GM23338 (cell line): ENCODE results near the gene LRRFIP2. TPM values are rescaled to one million over a fixed set of nuclear protein-coding genes. Genes with fewer than 3 reads are reported as not detected.

Experiments
- ATAC-seq: fragments of 200-7000 bp; cut with Tn5 transposase; 3 replicates; pipeline ENCODE4 v1.9.1; 2020
- DNase-seq: peaks from one replicate; pipeline ENCODE4 v3.0.0-alpha.2; 2015; ENCODE audit warnings: low spot score
- H2AFZ ChIP-seq: fragments of 200-600 bp; sonication (generic); 2 replicates; pipeline ENCODE4 v1.8.0; 2016; ENCODE audit warnings: antibody characterized with exemption, mild to moderate bottlenecking, moderate library complexity
- H3F3A ChIP-seq: fragments of 200-600 bp; sonication (generic); replicated peaks from 2 replicates; pipeline ENCODE4 v1.8.0; 2017; ENCODE audit warnings: antibody characterized with exemption, mixed run types, low read depth
- H3K27ac ChIP-seq: fragments of 200-600 bp; sonication (generic); 2 replicates; pipeline ENCODE4 v1.6.1; 2016; ENCODE audit warnings: low read depth
- H3K27me3 ChIP-seq: fragments of 200-600 bp; sonication (generic); 2 replicates; pipeline ENCODE4 v1.8.0; 2016; ENCODE audit warnings: mild to moderate bottlenecking, mixed run types, moderate library complexity; ENCODE audit not compliant: insufficient read depth
- H3K36me3 ChIP-seq: fragments of 200-600 bp; sonication (generic); 2 replicates; pipeline ENCODE4 v1.8.0; 2016; ENCODE audit warnings: mild to moderate bottlenecking; ENCODE audit not compliant: insufficient read depth
- H3K4me1 ChIP-seq: fragments of 200-600 bp; sonication (generic); 2 replicates; pipeline ENCODE4 v1.8.0; 2016; ENCODE audit warnings: mild to moderate bottlenecking, moderate library complexity; ENCODE audit not compliant: insufficient read depth
- H3K4me2 ChIP-seq: fragments of 200-600 bp; sonication (generic); 2 replicates; pipeline ENCODE4 v1.7.1; 2017; ENCODE audit warnings: mixed run types
- H3K4me3 ChIP-seq: fragments of 200-600 bp; sonication (generic); 2 replicates; pipeline ENCODE4 v1.6.1; 2016; ENCODE audit warnings: mixed run types
- H3K79me2 ChIP-seq: fragments of 200-600 bp; sonication (generic); replicated peaks from 2 replicates; pipeline ENCODE4 v1.8.0; 2017; ENCODE audit warnings: mild to moderate bottlenecking; ENCODE audit not compliant: insufficient read depth
- H3K9me2 ChIP-seq: fragments of 200-600 bp; sonication (generic); 2 replicates; pipeline ENCODE4 v1.8.0; 2017; ENCODE audit not compliant: insufficient read depth
- H4K20me1 ChIP-seq: fragments of 200-600 bp; sonication (generic); replicated peaks from 2 replicates; pipeline ENCODE4 v1.8.0; 2017; ENCODE audit warnings: mild to moderate bottlenecking; ENCODE audit not compliant: insufficient read depth
- H3K27ac Mint-ChIP-seq: 2 replicates; pipeline ENCODE4 v1.8.0; 2020; ENCODE audit warnings: inconsistent platforms, mild to moderate bottlenecking, moderate library complexity, mixed read lengths
- H3K27me3 Mint-ChIP-seq: 3 replicates; pipeline ENCODE4 v1.8.0; 2022; ENCODE audit warnings: low read depth, mild to moderate bottlenecking, moderate library complexity, mixed read lengths, inconsistent platforms; ENCODE audit not compliant: insufficient read depth, poor library complexity
- H3K36me3 Mint-ChIP-seq: 3 replicates; pipeline ENCODE4 v1.8.0; 2021; ENCODE audit warnings: low read depth, mild to moderate bottlenecking, inconsistent platforms, moderate library complexity, mixed read lengths
- H3K4me1 Mint-ChIP-seq: 3 replicates; pipeline ENCODE4 v1.8.0; 2020; ENCODE audit warnings: mild to moderate bottlenecking, inconsistent platforms, mixed read lengths
- H3K4me3 Mint-ChIP-seq: 3 replicates; pipeline ENCODE4 v1.8.0; 2021; ENCODE audit warnings: moderate library complexity, mild to moderate bottlenecking, inconsistent platforms, mixed read lengths
- H3K9me3 Mint-ChIP-seq: 3 replicates; pipeline ENCODE4 v1.8.0; 2020; ENCODE audit warnings: moderate library complexity, mild to moderate bottlenecking, inconsistent platforms, mixed read lengths
- CREB1 ChIP-seq: fragments of 250-450 bp; sonication (Bioruptor Pico); IDR thresholded peaks from 2 replicates; pipeline ENCODE4 v1.5.0; 2020; ENCODE audit warnings: low read depth, mild to moderate bottlenecking, moderate library complexity
- CTCF ChIP-seq, 2 experiments: fragments of 200-600 bp in 1 of 2; sonication (generic) in 1 of 2; conservative IDR thresholded peaks; 2 replicates each; pipeline versions ENCODE4 v1.5.1 to v1.6.1; 2016 to 2017; ENCODE audit warnings: antibody characterized with exemption in 2 of 2, low read depth in 2 of 2, mild to moderate bottlenecking in 2 of 2, moderate library complexity in 1 of 2
- ETS1 ChIP-seq: IDR thresholded peaks from 2 replicates; pipeline ENCODE4 v1.6.1; 2016; ENCODE audit warnings: antibody characterized with exemption
- EZH2 ChIP-seq: fragments of 200-600 bp; sonication (generic); IDR thresholded peaks from one replicate; pipeline ENCODE4 v1.8.0; 2017; ENCODE audit warnings: antibody characterized with exemption, mild to moderate bottlenecking, low read depth; ENCODE audit not compliant: unreplicated experiment
- EZH2phosphoT487 ChIP-seq: fragments of 200-600 bp; sonication (generic); IDR thresholded peaks from one replicate; pipeline ENCODE4 v1.8.1; 2018; ENCODE audit warnings: antibody characterized with exemption; ENCODE audit not compliant: unreplicated experiment
- JUNB ChIP-seq: IDR thresholded peaks from one replicate; pipeline ENCODE4 v1.6.1; 2016; ENCODE audit warnings: antibody characterized with exemption; ENCODE audit not compliant: unreplicated experiment
- NANOG ChIP-seq: IDR thresholded peaks from 2 replicates; pipeline ENCODE4 v1.6.1; 2016; ENCODE audit warnings: antibody characterized with exemption, borderline replicate concordance
- POLR2AphosphoS5 ChIP-seq: IDR thresholded peaks from 2 replicates; pipeline ENCODE4 v1.6.1; 2016; ENCODE audit warnings: antibody characterized with exemption, low read depth
- REST ChIP-seq: IDR thresholded peaks from one replicate; pipeline ENCODE4 v1.6.1; 2018; ENCODE audit warnings: antibody characterized with exemption; ENCODE audit not compliant: unreplicated experiment
- STAT1 ChIP-seq: IDR thresholded peaks from one replicate; pipeline ENCODE4 v1.6.1; 2016; ENCODE audit warnings: antibody characterized with exemption; ENCODE audit not compliant: unreplicated experiment
- ZNF114 ChIP-seq: fragments of 250-450 bp; sonication (Bioruptor Pico); IDR thresholded peaks from 2 replicates; pipeline ENCODE4 v1.5.0; 2020; ENCODE audit warnings: mild to moderate bottlenecking, moderate library complexity
- polyA plus RNA-seq: library from polyadenylated mRNA; unstranded; fragments of >200 nt; fragmentation: Nextera tagmentation; extraction: Ambion mirVana; gene quantifications from 2 replicates; pipeline ENCODE4 v1.2.1, GENCODE V29; 2016
- total RNA-seq: library from RNA; depleted of rRNA; stranded (reverse); fragments of >200 nt; shearing (Covaris generic); gene quantifications from 2 replicates; pipeline ENCODE4 v1.2.3, GENCODE V29; 2014

The LRRFIP2 gene
- total and polyA plus RNA-seq, 2 experiments from 2014 or later: 20.3 to 29.0 TPM

GRCh38 chr3:37214076-37214475 lies 39.7 kb upstream of the LRRFIP2 start (continued):
- TF ChIP-seq CTCF (conservative IDR thresholded peaks at IDR 0.05; ENCODE audit: low read depth in 2 of 2) (no peak), POLR2AphosphoS5 (no peak), REST (no peak), ZNF114 (CRISPR knock-in tag) (no peak), JUNB (no peak), STAT1 (no peak), NANOG (no peak), EZH2phosphoT487 (no peak), EZH2 (no peak), CREB1 (CRISPR knock-in tag) (no peak)

GRCh38 chr3:37210230-37210629 lies 35.8 kb upstream of the LRRFIP2 start:
- peaks cover under 1% of the 10 kb centered on the region; the same call in 2 of the 3 replicates for H3K9me3 Mint-ChIP-seq
- no peak overlapping the region for H2AFZ ChIP-seq
- ATAC-seq (no peak), DNase-seq (no peak)
- no peaks in the 10 kb centered on the region for H3K4me1 ChIP-seq
- no peaks in the 10 kb centered on the region for H3F3A ChIP-seq
- no peak overlapping the region for H3K27ac ChIP-seq
- no peaks in the 10 kb centered on the region for H3K27me3 ChIP-seq
- H3K36me3 ChIP-seq: no peaks in the 10 kb centered on the region
- no peak overlapping the region for H3K4me3 Mint-ChIP-seq
- no peak overlapping the region for H3K4me3 ChIP-seq
- no peaks in the 10 kb centered on the region for H3K4me1 Mint-ChIP-seq
- no peaks in the 10 kb centered on the region for H3K27me3 Mint-ChIP-seq
- no peak overlapping the region for H3K4me2 ChIP-seq
- no peak overlapping the region for H3K27ac Mint-ChIP-seq
- no peaks in the 10 kb centered on the region for H4K20me1 ChIP-seq
- H3K9me2 ChIP-seq: no peaks in the 10 kb centered on the region
- H3K79me2 ChIP-seq: no peaks in the 10 kb centered on the region
- H3K36me3 Mint-ChIP-seq: no peaks in the 10 kb centered on the region
- TF ChIP-seq ETS1: no peak
- no peak for TF ChIP-seq CTCF (conservative IDR thresholded peaks at IDR 0.05; ENCODE audit: low read depth in 2 of 2)
- no peak for TF ChIP-seq EZH2
- no peak for TF ChIP-seq REST
